ENCODE data around the gene MRPS23. TPM values are rescaled to one million over a fixed set of nuclear protein-coding genes. Genes with fewer than 3 reads are reported as not detected.

The MRPS23 gene
- total RNA-seq, 1 donor = 19.9 TPM

- H2AFZ ChIP-seq (ENCODE audit: low read length) = peak overlapping the region; percentile 51
- peak; percentile 97 for DNase-seq (ENCODE audit: insufficient read length, low spot score, missing footprints)
- no peaks in the 10 kb centered on the region for H3K27me3 ChIP-seq (ENCODE audit: insufficient read depth, low read length)
- peaks cover 50% of the 10 kb centered on the region for H3K4me1 ChIP-seq (ENCODE audit: insufficient read depth, low read length)
- peak overlapping the region; percentile 98 for H3K27ac ChIP-seq (ENCODE audit: low read depth, low read length)
- TF ChIP-seq CTCF (IDR thresholded peaks at IDR 0.05; ENCODE audit: extremely low read depth, low read depth, low read length) = peak; percentile 99
- no peaks in the 10 kb centered on the region for H3K36me3 ChIP-seq (ENCODE audit: insufficient read depth, low read length)
- no peaks in the 10 kb centered on the region for H4K20me1 ChIP-seq (ENCODE audit: insufficient read depth, low read length)
- H3K4me2 ChIP-seq (ENCODE audit: insufficient read depth, low read length) = peak overlapping the region; percentile 84
- H3K9me3 ChIP-seq (ENCODE audit: low read depth, low read length) = no peaks in the 10 kb centered on the region
- H3K4me3 ChIP-seq (ENCODE audit: insufficient read depth, low read length) = peak overlapping the region; percentile 58
- H3K79me2 ChIP-seq (ENCODE audit: insufficient read depth, low read length) = peaks cover 54% of the 10 kb centered on the region
Observed at GRCh38 chr17:57892146-57892819, 42.4 kb upstream of the MRPS23 start.

- Histone ChIP-seq H3K27ac (ENCODE audit: low read depth, low read length) (peak overlapping the region; percentile 98), H3K4me3 (ENCODE audit: insufficient read depth, low read length) (no peak overlapping the region), H3K4me2 (ENCODE audit: insufficient read depth, low read length) (peak overlapping the region; percentile 49), H3K36me3 (ENCODE audit: insufficient read depth, low read length) (no peaks in the 10 kb centered on the region), H4K20me1 (ENCODE audit: insufficient read depth, low read length) (no peaks in the 10 kb centered on the region), H3K9me3 (ENCODE audit: low read depth, low read length) (no peaks in the 10 kb centered on the region), H2AFZ (ENCODE audit: low read length) (no peak overlapping the region), H3K27me3 (ENCODE audit: insufficient read depth, low read length) (no peaks in the 10 kb centered on the region), H3K79me2 (ENCODE audit: insufficient read depth, low read length) (peaks cover 59% of the 10 kb centered on the region), H3K4me1 (ENCODE audit: insufficient read depth, low read length) (peaks cover 50% of the 10 kb centered on the region)
- no peak for DNase-seq (ENCODE audit: insufficient read length, low spot score, missing footprints)
- no peak for TF ChIP-seq CTCF (IDR thresholded peaks at IDR 0.05; ENCODE audit: extremely low read depth, low read depth, low read length)
Observed at GRCh38 chr17:57890857-57891232, 41.0 kb upstream of the MRPS23 start.

- Histone ChIP-seq H3K9me3 (ENCODE audit: low read depth, low read length) (no peaks in the 10 kb centered on the region), H2AFZ (ENCODE audit: low read length) (no peak overlapping the region), H3K36me3 (ENCODE audit: insufficient read depth, low read length) (no peaks in the 10 kb centered on the region), H3K79me2 (ENCODE audit: insufficient read depth, low read length) (peaks cover 55% of the 10 kb centered on the region), H3K4me2 (ENCODE audit: insufficient read depth, low read length) (peak overlapping the region; percentile 49), H3K27me3 (ENCODE audit: insufficient read depth, low read length) (no peaks in the 10 kb centered on the region), H3K4me3 (ENCODE audit: insufficient read depth, low read length) (no peak overlapping the region), H4K20me1 (ENCODE audit: insufficient read depth, low read length) (no peaks in the 10 kb centered on the region), H3K27ac (ENCODE audit: low read depth, low read length) (peak overlapping the region; percentile 98), H3K4me1 (ENCODE audit: insufficient read depth, low read length) (peaks cover 50% of the 10 kb centered on the region)
- TF ChIP-seq CTCF (IDR thresholded peaks at IDR 0.05; ENCODE audit: extremely low read depth, low read depth, low read length) = no peak
- peak; percentile 96 for DNase-seq (ENCODE audit: insufficient read length, low spot score, missing footprints)
Observed at GRCh38 chr17:57889892-57890856, 40.3 kb upstream of the MRPS23 start.

GRCh38 chr17:57889252-57889651, 39.4 kb upstream of the MRPS23 start:
- Histone ChIP-seq H2AFZ (ENCODE audit: low read length) (no peak overlapping the region), H3K4me2 (ENCODE audit: insufficient read depth, low read length) (no peak overlapping the region), H3K27ac (ENCODE audit: low read depth, low read length) (peak overlapping the region; percentile 3), H3K36me3 (ENCODE audit: insufficient read depth, low read length) (peaks cover 7% of the 10 kb centered on the region), H3K27me3 (ENCODE audit: insufficient read depth, low read length) (no peaks in the 10 kb centered on the region), H3K79me2 (ENCODE audit: insufficient read depth, low read length) (peaks cover 52% of the 10 kb centered on the region), H4K20me1 (ENCODE audit: insufficient read depth, low read length) (no peaks in the 10 kb centered on the region), H3K4me3 (ENCODE audit: insufficient read depth, low read length) (no peak overlapping the region), H3K9me3 (ENCODE audit: low read depth, low read length) (no peaks in the 10 kb centered on the region), H3K4me1 (ENCODE audit: insufficient read depth, low read length) (peaks cover 50% of the 10 kb centered on the region)
- no peak for DNase-seq (ENCODE audit: insufficient read length, low spot score, missing footprints)
- no peak for TF ChIP-seq CTCF (IDR thresholded peaks at IDR 0.05; ENCODE audit: extremely low read depth, low read depth, low read length)
